Posterior cingulate gyrus (tissue), 11 donors: ENCODE results near the gene IL21R.

ENCODE experiments used
- DNase-seq, 10 donors: peaks; one replicate each; pipeline versions ENCODE4 v3.0.0 to v3.0.0-alpha.2; 2020 to 2021; ENCODE audit warnings: mixed read lengths in 3 of 10
- intact Hi-C: fragments of 100-400 bp; cut with DNase I; formaldehyde crosslinking; loops from one replicate; pipeline ENCODE4 v1.15.1; 2023

Gene IL21R

DNA sequence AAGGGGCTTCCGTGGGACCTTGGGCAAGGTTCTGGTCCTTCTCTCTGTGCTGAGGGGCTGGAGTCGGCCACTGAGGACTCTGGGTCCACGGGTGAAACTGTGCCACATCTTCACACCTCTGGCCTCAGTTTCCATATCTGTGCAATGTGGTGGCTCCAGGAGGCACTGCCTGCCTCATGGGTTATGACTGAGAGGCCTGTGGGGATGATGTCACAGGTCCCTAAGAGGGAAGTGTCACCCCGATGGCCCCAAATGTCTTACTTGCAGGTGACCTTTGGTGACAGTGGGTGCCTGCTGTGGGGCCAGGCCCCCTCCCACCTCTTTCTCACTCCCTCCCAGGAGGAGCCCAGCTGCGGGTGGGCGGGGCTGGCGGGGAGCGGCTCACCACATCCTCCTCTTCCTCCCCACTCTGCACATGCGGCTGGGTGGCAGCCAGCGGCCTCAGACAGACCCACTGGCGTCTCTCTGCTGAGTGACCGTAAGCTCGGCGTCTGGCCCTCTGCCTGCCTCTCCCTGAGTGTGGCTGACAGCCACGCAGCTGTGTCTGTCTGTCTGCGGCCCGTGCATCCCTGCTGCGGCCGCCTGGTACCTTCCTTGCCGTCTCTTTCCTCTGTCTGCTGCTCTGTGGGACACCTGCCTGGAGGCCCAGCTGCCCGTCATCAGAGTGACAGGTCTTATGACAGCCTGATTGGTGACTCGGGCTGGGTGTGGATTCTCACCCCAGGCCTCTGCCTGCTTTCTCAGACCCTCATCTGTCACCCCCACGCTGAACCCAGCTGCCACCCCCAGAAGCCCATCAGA is at the start of gene IL21R:
IL21R (plus strand) TSS at position 407 of the 801 bp plus-strand sequence. CDS start 27,898 bp downstream, outside the sequence.
- intact Hi-C loops = no loop called here
- DNase-seq = peak in 4 of 10 donors; percentile 7 to 82 (median 41)

DNA sequence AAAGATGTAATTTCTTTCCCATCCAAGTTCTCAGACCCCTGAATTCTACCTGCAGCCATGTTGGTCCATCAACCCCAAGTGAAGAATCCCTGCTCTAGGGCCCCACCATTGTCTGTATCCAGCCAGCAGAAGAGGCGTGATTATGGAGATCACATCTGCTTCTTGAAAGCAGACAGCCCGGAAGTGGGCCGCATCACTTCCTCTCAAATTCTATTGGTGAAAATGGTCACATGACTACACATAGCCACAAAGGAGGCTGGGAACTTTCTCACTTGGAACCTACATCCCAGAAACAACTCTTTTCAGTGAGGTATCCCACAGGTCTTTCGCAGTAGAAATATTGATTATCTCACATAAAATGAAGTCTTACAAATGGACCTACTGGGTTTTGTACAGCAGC is 48.1 kb upstream of the IL21R start:
- intact Hi-C loops = no loop called here

GRCh38 chr16:27355610-27356009 is 46.4 kb upstream of the IL21R start:
- intact Hi-C loops = no loop called here
- DNase-seq = peak in 2 of 10 donors; percentile 63 to 75

More for the DNA sequence above, 48.1 kb upstream of the IL21R start:
- peak in 2 of 10 donors; percentile 2 for DNase-seq

GRCh38 chr16:27356794-27357193 is 45.2 kb upstream of the IL21R start:
- intact Hi-C loops = no loop called here
- DNase-seq = peak in 2 of 10 donors; percentile 20 to 49

DNA sequence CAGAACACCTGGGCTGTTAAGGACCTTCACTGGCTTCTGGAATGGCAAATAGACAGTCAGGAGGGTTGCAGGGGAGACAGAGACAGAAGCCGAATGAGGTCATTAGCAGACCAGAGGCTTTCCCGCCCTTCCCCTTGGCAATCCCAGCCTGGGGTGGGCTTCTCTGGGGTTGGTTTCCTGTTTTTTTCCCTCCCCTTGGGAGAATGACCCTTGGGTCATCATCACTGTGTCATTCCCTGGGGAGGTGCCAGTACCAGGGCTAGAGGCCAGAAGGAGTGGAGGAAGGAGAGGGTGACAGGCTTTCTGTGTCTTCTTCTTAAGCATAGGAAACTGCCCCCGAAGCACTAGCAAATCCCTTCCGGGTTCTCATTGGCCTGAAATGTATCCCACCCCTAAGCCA is 42.9 kb upstream of the IL21R start:
- DNase-seq = peak in 2 of 10 donors; percentile 20 to 25
- intact Hi-C loops = no loop called here

DNA sequence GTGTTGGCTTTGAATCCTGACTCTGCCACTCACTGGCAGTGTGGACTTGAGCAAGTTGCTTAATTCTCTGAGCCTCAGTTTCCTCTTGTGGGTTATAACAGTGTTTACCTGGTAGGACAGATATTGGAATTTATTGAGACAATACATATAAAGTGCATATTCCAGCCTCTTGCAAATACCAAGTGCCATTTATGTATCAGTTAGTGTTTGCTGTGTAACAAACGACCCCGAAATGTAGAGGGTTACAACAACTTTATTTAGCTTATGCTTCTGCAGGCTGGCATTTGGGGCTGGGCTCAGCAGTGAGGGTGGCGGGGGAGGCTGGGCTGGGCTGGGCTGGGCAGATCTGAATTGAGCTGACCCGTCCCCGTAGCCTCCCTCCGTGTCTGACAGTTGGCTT is 42.4 kb upstream of the IL21R start:
- intact Hi-C loops = no loop called here
- peak in 1 of 10 donors; percentile 4 for DNase-seq

- DNase-seq = no peak
- intact Hi-C loops = no loop called here
Observed at GRCh38 chr16:27361987-27362386, 40.0 kb upstream of the IL21R start.

DNA sequence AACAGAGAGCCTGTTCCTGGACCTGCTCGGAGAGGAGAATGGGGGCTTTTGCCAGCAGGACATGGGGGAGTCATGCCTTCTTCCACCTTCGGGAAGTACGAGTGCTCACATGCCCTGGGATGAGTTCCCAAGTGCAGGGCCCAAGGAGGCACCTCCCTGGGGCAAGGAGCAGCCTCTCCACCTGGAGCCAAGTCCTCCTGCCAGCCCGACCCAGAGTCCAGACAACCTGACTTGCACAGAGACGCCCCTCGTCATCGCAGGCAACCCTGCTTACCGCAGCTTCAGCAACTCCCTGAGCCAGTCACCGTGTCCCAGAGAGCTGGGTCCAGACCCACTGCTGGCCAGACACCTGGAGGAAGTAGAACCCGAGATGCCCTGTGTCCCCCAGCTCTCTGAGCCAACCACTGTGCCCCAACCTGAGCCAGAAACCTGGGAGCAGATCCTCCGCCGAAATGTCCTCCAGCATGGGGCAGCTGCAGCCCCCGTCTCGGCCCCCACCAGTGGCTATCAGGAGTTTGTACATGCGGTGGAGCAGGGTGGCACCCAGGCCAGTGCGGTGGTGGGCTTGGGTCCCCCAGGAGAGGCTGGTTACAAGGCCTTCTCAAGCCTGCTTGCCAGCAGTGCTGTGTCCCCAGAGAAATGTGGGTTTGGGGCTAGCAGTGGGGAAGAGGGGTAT is 39.3 kb upstream of the IL21R start:
- intact Hi-C loops = no loop called here
- DNase-seq = no peak

GRCh38 chr16:27363246-27363632 is 38.7 kb upstream of the IL21R start:
- DNase-seq = peak in 2 of 10 donors; percentile 30 to 59
- intact Hi-C loops = no loop called here

DNA sequence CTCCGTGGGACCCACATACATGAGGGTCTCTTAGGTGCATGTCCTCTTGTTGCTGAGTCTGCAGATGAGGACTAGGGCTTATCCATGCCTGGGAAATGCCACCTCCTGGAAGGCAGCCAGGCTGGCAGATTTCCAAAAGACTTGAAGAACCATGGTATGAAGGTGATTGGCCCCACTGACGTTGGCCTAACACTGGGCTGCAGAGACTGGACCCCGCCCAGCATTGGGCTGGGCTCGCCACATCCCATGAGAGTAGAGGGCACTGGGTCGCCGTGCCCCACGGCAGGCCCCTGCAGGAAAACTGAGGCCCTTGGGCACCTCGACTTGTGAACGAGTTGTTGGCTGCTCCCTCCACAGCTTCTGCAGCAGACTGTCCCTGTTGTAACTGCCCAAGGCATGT is 38.2 kb upstream of the IL21R start:
- intact Hi-C loops = no loop called here
- DNase-seq = peak in 2 of 10 donors; percentile 62 to 82

DNA sequence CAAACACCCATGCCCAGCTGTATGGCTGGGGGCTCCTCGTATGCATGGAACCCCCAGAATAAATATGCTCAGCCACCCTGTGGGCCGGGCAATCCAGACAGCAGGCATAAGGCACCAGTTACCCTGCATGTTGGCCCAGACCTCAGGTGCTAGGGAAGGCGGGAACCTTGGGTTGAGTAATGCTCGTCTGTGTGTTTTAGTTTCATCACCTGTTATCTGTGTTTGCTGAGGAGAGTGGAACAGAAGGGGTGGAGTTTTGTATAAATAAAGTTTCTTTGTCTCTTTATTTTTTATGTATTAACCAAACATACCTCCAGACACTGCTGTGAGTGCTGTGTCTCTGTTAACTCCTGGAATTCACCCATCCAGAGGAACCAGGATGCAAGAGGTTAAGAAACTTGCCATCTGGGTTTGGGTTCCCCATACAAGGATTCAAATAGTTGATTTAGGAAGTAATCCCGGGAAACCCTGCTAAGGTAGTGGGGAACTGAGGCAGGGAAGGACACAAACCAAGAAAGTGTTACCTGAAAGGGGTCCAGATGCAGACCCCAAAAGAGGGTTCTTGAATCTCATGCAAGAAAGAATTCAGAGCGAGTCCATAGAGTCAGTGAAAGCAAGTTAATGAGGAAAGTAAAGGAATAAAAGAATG is 37.4 kb upstream of the IL21R start:
- DNase-seq = peak in 2 of 10 donors; percentile 24 to 34
- intact Hi-C loops = no loop called here

DNA sequence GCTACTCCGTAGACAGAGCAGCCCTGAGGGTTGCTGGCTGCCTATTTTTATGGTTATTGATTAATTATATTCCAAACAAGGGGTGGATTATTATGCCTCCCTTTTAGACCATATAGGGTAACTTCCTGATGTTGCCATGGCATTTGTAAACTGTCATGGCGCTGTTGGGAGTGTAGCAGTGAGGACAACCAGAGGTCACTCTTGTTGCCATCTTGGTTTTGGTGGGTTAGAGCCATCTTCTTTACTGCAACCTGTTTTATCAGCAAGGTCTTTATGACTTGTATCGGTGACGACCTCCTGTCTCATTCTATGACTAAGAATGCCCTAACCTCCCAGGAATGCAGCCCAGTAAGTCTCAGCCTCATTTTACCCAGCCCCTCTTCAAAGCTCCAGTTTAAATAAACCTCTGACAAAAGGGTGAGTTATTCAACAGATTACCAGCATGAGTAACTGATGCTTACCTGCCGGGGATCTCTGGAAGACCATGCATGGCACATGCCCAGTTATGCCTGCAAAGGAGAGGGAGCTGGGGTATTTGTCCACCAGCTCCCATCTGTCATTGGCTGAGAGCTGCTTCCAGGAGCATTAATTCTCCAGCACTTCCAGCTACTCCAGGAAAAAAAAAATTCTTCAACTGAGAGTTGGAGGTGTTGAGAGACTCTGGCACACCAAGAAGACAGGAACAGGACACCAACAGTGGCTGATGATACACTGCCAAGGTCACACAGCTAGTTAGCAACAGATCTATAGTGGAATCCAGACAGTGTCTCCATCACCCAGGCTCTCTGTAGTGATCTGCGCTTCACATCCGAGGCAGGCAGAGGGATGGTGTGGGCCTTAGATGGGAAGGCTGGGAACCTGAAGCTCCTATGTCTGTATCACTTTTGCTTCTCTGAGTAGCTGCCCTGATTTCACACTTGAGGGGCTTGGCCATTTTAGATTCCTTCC is 36.6 kb upstream of the IL21R start:
- peak in 2 of 10 donors; percentile 11 to 14 for DNase-seq
- intact Hi-C loops = loop anchor here (2.0 kb wide), 1 partner anchor 131 kb away; no protein-coding TSS in a partner anchor

DNA sequence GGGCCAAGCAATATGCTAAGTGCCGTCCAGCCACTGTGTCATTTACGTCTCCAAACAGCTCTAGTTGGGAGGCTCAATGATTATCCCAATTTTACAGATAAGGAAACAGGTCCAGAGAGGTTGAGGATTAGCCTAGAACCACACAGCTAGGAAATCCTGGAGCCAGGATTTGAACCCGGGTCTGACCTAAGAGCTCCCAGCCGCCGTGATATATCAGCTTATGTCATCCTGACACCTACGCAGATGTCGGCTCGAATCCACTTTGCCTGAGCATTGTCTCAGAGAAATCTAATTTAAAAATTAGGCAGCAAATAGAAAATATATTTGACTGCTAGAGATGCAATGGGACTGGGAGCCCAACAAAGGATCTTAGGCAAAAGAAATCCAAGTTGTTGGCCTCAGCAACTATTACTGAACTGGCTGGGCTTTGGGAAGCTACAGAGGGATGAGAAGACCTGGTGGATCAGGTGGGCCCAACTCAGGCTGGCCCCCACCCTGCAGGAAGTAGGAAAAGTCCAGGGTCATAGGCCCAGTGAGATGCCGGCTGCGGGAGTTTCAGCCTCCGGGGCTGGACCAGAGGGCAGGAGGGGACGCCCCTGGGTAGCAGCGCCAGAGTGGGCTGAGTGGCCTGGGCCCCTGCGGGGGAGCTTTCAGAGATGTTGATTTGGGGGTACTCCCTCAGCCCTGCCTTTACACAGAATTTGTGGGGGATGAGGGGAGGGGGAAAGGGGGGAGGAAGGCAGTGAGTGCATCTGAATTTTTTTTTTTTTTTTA is 35.1 kb upstream of the IL21R start:
- peak in 2 of 10 donors; percentile 56 to 78 for DNase-seq
- intact Hi-C loops = loop anchor here (2.0 kb wide), 1 partner anchor 132 kb away; no protein-coding TSS in a partner anchor

DNA sequence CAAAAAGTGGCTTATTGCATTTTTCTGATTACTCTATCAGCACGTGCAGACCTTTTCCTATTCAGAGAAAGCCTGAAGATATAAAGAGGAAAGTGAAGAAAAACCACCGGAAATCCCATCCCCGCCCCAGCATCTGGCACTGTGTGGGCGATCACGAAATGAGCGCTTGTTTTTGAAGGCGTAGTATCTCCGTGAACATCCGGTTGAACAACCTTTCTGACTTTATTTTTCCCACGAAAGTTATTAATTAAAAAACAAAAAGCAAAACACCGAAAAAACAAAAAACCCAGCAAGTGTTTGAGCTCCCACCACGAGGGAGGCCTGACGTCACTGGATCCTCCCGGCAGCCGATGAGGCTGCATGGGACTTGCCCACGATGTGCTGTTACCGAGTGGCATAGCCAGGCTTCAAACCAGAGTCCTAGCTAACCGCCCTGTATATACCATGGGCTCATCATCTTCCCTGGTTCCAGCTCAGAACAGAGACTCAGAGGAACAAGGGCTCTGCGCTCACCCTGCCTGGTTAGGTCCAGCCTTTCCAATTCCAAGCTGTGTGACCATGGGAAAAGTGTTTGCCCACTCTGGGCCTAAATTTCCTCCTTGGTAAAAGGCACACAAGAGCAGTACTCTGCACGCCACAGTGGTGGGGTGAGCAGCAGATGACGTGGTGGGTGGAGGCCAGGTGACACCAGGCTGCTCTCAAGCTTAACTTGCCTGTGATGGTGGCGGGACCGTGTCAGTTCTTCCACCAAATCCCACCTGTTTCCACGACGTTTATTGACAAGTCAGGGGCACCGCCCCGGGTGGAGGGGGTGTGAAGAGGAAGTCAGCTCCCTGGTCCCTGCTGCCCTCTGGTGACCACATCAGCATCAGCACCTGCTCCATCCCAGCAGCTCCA is 34.3 kb upstream of the IL21R start:
- intact Hi-C loops = loop anchor here (2.0 kb wide), 2 partner anchors 133 to 189 kb away; no protein-coding TSS in a partner anchor
- peak in 9 of 10 donors; percentile 46 to 93 (median 61) for DNase-seq

DNA sequence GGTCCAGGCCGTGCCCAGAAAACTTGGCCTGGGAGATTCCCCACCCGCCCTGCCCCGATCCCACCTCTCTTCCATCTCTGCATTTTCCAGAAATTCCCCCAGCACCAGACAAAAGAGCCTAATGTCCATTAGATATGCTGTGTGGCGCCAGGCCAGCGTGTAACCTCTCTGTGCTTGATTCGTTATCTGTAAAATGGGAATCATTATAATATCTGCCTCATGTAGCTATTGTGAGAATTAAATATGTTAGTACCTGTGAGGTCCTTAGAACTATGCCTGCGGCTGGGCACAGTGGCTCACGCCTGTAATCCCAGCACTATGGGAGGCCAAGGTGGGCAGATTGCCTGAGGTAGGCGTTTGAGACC is 33.6 kb upstream of the IL21R start:
- DNase-seq = peak in 1 of 10 donors; percentile 26
- intact Hi-C loops = loop anchor here (2.0 kb wide), 1 partner anchor 190 kb away; no protein-coding TSS in a partner anchor

- intact Hi-C loops = loop anchor here (2.0 kb wide), 1 partner anchor 191 kb away; no protein-coding TSS in a partner anchor
Observed at GRCh38 chr16:27369806-27370205, 32.2 kb upstream of the IL21R start.

DNA sequence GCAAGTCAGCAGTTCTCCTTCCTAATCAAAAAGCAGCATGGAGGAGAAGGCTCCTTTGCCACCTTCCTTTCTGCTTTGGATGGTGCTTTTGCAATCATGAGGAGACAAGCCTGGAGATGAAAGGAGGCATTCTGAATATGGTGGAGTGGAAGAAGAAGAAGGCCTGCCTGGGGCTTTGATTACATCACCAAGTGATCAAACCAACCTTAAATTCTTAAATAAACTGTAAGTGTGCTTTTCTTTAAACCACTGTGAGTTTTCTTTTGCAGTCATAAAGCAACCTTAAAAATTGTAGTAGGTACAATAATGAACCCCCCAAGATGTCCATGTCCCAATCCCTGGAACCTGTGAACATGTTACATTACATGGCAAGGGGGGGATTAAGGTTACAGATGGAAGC is 31.7 kb upstream of the IL21R start:
- no peak for DNase-seq
- intact Hi-C loops = no loop called here

More at GRCh38 chr16:27369806-27370205, 32.2 kb upstream of the IL21R start:
- no peak for DNase-seq

GRCh38 chr16:27373312-27373711 is 28.7 kb upstream of the IL21R start:
- intact Hi-C loops = no loop called here
- DNase-seq = no peak
